A204.1 (cell line): Measurements from ENCODE around the gene MAOB.
"Not testable (repeated sequence)": the region's sequence is repeated elsewhere in the genome, so short reads cannot be mapped to it uniquely, and the experiment has no call there.

Source experiments
- FAIRE-seq: peaks from 2 replicates; lab custom pipeline; 2012; peaks lifted over from hg19 to GRCh38; lab: Jason Lieb, UNC

Gene MAOB

DNA sequence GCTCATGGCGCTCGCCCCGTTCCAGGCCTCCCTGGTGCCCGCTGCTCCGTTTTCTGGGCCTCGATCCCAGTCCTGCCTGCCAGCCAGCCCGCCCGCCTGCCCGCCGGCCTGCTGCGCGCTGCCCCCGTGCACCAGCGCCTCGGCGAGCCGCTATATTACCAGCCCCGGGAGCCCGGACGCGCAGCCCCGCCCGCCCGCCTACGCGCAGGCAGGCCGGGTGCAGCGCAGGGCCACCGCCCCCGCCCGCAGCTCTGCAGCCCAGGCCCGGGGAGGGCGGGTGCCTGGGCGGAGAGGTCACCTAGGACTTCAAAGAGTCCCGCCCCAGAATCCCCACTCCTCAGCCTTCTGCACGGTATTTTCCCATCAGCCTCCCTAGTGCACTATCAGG is at the start of gene MAOB:
Gene MAOB (minus strand): TSS at position 157 of the 388 bp plus-strand sequence. CDS start 151 bp downstream, at position 6.
- FAIRE-seq: no peak

DNA sequence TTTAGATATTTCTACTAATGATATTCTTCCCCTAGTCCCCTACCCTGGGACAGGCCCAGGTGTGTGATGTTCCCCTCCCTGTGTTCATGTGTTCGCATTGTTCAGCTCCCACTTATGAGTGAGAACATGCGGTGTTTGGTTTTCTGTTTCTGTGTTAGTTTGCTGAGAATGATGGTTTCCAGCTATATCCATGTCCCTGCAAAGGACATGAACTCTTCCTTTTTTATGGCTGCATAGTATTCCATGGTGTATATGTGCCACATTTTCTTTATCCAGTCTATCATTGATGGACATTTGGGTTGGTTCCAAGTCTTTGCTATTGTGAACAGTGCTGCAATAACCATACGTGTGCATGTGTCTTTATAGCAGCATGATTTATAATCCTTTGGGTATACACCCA is 39.8 kb upstream of the MAOB start:
- FAIRE-seq: not testable (repeated sequence)

DNA sequence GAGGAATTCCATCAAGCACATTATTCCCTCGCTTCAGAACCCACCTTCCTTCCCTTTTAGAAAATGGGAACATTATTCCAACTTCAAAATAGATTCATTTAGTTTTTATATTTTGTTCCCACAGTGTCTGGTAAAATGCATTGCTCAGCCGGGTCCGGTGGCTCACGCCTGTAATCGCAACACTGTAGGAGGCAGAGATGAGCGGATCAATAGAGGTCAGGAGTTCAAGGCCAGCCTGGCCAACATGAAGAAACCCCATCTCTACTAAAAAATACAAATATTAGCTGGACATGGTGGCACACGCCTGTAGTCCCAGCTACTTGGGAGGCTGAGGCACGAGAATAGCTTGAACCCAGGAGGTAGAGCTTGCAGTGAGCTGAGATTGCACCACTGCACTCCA is 28.5 kb upstream of the MAOB start:
- not testable (repeated sequence) for FAIRE-seq

DNA sequence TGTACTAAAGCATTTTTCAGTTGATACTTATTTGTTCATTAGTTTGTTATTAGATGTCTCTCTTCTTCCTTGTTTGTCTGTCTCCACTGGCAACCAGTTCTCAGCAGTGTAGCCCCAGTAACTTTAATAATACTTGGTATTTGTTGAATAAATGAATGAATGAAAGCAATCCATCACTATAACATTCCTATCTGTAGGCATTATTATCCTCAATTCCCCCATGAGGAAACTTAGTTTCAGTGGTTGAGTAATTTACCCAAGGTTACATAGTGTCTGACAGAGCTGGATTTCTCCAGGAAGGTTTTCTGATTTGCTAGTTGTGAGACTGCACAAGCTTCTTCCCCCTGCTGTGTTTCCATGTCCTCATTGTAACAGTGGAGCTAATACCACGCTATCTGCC is 27.8 kb upstream of the MAOB start:
- FAIRE-seq: no peak

DNA sequence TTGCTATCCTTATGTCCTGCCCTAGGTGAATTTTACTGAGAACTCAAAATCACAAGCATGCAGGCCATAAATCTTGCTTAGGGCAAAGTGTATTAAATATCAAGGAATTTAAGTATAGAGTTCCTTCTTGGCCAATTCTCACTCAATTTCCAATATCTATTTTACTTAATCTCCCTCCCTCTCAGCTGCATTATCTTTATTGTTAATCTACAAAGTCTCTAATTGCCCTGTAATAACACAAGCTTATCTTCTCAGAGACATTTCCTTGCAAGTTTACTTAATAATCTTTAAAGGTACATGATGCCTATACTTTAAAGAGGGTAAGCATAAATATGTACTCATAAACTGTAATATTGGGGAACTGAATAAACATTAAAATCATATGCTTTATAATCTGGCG is 26.9 kb upstream of the MAOB start:
- FAIRE-seq: no peak

DNA sequence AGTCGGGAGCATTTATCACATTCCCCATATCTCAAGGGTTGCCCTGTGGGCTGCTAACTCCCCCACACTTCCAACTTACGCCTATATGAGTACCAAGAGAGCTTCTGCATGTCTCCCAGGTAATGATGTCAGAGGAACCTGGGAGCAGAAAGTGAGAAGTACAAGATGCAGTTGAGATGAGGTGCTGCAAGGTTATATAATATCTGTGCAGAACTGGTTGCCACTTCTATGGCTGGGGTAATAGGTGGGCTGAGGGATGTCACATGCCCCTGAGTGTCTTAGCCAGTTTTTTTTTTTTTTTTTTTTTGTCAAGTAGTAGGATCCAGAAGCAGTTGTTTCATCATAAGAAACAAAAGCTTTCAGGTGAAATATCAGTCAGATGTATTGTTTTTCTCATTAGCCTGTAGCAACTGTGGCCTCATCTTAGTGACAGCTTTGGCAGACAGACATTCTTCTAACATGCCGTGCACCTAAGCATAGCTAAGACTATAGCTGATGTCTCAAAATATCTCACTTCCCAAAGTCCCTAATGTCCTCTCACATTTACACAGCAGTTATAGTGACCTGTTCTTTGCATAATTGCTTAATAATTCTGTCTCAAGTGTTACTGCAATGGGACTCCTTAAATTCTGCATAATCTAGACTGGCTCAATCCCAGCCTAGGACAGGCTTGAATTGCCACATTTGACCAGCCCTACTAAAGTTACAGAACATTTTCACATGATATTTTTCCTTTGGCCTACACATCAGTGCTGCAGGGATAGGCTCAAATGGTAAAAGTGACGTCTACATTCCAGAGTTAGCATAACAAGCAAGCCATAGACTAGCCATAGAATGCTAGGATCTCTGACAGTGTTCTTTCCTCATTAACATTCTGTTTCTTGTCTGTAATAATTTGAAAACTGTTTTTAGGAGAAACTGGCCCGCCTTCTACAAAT is 17.9 kb upstream of the MAOB start:
- FAIRE-seq: no peak

DNA sequence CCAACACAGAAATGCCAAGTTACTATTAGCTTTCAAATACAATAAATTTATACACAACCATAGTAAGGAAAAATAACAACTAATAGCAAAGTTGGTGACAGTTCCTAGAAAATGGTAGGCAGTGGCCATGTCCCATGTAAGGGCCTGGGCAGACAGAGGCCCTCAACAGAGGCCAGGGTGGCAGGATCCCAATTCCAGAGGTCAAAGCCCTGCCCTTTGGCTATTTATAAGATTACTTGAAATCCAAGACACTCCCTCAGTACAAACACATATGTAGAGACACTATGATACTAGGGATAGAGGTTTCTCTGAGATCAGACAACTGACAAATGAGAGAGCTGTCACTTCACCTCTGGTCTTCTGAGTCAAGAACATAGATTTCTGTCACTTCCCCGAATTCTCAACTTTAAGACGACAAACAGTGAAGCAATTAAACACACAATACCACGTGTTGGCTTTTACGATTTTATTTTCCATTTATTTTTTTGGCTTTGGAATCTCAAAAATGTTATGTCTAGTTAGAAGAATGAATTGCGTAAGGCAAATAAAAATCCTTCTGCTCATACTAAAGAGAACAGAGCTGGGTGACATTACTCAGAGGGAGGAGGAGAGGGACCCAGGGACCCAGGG is 16.3 kb upstream of the MAOB start:
- no peak for FAIRE-seq

DNA sequence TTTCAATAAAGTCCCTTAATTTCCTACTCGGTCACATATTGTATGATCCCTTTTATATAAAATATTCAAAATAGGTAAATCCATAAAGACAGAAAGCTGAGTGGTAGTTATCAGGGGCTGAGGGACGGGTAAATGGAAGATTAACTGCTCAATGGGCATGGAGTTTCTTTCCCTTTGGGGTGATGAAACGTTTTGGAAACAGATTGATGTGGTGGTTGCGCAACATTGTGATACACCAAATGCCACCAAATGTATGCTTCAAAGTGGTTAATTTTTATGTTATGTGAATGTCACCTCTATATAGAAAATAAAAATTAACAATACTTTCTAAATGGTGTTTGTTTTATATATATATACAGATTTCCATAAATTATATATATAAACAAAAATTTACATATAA is 15.0 kb upstream of the MAOB start:
- peak; percentile 23 for FAIRE-seq

DNA sequence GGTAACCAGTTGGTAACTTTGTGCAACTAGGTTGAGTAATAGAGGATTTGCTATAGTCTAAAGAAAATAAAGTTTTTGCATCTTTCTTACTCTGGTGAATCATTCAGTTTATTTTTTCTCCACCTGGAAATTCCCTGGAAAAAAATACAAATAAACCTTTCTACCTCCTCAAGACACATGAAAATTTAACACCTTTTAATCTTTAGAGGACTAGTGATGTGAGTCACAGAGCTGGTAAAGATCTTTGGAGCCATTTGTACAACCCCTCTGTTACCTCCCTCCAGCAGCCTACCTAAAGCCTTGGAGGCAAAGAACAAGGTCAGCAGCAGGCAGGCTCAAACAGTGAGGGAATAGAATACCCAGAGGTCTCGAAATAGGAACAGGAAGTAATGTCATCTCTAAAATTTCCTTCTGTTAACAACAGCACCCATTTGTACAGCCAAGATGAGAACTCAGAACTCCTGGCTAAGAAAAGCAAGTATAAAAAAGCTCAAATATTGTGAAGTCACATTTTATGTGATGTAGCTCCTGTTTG is 10.2 kb upstream of the MAOB start:
- FAIRE-seq: no peak

DNA sequence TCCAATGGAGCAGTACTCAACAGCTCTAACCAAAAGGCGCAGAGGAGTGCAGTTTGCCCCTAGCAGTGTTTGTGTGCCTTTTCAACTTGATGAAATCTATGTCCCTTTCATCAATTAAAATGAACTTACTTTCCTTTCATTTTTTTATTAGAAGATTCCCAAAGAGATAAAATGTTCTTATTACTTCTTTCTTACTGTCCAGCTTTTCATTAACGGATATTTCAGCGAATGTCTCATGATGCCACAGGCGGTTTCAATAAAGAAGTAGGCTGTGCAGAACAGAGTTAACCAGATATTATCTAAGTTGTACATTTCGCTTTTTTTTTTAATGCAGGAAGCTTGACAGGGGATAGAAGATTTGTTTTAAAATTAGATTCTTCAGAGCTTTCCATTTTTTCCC is 3.4 kb upstream of the MAOB start:
- FAIRE-seq: no peak

DNA sequence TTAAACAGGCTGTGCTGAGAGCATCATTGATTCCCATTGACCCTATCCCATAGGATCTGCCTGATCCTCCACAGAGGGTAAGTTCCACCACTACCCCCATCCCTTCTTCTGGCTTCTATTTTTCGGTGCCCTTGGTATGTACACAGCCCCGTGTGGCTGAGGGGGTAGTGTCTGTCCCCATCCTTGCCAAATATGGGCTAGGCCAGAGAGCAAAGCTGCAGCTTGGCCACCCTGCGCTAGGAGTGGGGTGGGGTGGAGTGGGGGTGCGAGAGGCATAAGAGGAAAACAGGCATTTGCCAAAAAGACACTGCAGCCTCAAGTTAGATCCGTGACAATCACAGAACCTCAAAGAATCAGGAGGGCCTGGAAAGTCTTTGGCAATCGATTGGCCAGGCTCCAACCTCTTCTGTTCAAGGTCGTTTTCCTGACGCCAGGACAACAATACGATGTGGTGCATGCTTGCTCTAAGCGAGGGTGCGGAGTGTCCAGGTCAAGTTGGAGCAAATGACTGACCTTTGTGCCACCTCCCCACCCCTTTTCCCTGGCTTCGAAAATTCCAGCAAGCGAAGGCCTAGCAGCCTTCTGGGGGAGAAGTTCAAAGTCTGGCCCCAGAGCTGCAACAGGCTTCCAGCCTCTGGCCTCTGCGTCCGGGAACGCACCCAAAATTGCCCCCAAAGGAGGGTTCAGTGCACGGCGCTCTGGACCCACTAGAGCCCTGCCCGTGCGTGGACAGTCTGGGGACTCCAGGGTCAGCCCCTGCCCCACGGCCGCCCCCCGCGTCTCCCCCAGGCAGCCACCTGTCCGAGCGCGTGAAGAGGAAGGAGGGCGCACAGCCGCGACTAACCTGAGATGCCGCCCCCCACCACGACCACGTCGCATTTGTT is 598 bp downstream of the MAOB start:
- FAIRE-seq: no peak

DNA sequence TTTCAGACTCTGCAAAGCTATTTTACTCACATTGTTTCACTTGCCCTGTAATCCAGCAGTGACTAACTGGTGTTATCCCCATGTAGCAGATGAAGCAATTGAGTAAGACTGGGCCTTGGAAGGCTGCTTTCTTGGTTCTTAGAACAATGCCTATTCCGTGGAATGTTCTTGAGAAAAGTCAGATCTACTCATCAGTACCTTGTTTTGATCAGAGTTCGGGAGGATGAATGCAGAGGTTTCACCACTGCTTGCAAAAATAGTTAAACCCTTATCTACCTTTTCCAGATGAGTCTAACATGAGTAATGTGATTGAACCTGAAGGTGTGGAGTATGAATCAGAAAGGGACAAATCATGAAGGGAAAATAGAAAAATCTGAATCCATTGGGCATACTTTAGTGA is 1.8 kb downstream of the MAOB start:
- no peak for FAIRE-seq

DNA sequence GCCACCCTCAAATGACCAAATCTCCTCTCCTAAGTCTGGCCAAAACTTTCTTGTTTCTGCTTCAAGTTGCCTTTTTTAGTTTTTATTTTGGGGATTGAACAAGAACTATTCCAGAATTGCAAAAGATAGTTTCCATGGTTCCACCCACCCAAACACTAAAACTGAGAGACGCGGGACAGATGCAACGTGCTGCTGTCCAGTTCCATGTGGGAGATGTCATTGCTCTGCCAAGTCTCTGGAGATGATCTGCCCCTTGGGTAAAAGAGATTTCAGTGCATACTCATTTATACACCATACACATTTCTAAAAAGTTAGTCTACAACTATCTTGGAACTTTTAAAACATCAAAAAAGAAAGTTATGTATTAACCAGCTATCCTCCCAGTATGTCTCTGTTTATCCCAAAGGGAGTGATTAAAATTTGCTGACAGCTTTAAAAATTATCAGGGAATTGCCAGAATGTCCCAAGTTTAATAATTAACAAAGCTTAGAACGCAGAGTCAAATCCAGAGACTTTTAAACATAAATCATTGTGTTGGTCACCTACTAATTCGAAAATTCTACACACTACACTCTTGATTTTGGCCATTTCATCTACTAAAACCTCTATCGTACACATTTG is 3.2 kb downstream of the MAOB start:
- FAIRE-seq: no peak

DNA sequence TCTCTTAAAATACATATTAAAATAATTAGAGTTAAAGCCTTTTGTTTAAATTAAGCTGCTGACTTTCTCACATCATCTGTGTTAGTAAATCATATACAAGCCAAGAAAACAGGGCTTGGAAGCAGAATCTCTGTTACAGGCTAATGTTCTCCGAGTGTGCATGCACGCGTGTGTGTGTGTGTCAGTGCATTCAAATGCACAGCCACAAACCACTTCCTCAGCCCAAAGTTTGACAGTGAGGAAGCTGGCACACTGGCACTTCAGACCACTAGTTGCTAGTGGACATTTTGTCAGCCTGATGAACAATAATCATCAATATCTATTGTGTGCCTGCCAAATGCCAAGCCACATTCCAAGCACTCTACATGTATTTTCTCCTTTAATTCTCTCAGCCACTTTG is 5.6 kb downstream of the MAOB start:
- no peak for FAIRE-seq

DNA sequence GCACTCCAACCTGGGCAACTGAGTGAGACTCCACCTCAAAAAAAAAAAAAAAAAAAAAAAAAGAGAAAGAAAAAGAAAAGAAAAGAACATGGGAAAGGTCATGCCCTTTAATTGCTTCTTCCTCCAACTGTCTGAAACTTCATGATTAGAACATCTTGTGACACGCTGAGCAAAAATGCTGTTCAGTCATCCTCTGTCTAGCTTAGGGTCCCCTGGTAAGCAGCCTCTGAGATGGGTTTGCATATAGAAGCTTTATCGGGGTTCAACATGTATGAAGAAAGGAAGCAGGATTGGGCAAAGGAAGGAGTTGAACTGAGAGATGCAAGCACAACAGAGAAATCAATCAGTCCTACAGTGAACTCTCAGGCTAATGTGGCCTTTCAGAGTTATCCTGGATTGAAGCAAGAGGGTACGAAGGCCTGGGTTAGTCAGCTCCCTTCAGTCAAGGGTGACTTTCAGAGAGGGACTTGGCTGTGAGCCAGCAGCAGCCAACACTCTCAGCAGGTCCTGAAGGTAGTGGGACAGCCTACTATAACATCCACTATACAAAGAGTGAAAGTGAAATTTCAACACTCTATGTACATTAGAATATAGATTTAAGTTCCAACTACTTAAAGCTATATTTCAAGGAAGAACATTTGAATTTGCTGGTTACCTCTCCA is 11.4 kb downstream of the MAOB start:
- no peak for FAIRE-seq

DNA sequence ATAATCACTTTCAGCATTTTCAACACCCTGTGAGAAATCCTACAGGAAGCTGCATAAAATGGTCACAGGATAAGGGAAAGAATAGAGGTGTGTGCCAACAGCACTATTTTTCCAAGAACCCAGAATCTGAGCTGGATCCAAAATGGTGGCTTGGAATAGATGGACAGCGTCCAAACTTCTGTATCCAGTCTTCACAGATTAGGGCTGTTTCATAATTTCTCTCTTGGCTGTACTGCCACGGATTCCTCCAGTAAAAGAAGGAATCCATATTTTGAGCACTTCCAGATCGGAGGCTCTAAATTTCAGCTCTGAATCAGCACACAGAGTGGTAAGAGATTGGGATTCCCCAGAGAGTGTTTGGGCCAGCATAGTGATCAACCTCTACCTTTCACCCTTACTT is 12.2 kb downstream of the MAOB start:
- FAIRE-seq: no peak

DNA sequence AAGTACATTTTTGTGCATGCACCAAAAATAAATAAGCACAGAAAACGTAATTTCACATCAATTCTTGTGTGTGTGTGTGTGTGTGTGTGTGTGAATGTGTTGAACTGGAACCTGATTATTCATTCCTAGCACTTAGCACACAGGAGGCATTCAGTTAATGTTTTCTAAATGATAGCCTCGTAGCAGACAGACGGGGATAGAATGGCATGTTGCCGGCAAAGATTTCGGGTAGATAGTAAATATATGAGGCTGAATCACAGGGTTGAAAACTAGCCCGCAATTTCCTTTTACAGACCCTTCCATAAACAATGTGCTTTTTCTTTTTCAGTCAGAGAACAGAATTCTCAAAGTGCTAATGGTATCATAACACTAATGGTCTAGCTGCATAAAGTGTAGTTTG is 13.5 kb downstream of the MAOB start:
- FAIRE-seq: no peak

DNA sequence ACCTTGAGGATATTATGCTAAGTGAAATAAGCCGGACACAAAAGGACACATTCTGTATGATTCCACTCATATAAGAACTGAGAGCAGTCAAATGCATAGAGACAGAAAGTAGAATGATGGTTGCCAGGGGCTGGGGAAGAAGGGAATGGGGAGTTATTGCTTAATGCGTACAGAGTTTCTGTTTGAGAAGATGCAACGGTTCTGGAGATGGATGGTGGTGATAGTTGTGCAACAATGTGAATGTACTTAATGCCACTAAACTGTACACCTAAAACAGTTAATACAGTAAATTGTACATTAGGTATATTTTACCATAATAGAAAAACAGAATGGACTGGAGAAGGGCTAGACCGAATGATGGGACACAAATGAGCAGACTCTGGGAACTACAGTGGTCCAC is 15.8 kb downstream of the MAOB start:
- FAIRE-seq: no peak

DNA sequence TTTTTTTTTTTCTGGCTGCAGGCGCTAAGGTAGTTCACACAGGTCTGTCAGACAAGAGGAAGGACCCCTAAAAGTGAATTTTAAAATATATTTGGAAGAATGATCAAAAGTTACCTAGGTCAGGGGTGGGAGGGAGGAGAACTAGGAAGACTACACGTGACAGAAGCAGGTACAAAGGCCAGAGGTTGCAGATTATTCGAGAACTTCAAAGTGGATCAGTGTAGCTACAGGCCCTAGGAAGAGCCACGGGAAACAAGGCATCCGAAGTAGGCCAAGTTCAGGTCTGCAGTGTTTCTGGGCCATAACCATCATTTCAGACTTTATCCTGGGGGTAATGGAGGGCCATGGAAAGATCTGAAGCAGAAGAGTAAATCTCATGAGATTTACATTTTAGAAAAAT is 16.5 kb downstream of the MAOB start:
- no peak for FAIRE-seq

DNA sequence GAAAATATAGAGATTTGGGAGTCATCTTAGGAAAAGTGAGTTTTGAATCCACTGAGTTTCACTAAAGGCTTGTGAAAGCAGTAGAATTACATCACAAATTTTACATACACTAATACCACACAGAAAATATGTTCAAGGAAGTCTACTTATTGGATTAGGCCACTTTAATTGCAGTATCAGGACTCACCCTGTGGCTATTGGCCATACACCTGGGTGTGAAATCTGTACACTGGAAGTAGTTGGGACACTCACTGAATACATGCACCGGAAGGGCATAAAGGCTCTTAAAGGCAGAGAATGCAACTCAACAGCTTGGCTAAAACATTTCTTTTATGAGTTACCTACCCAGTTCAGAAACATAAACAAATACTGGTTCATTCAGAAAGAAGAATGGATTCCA is 19.8 kb downstream of the MAOB start:
- no peak for FAIRE-seq

DNA sequence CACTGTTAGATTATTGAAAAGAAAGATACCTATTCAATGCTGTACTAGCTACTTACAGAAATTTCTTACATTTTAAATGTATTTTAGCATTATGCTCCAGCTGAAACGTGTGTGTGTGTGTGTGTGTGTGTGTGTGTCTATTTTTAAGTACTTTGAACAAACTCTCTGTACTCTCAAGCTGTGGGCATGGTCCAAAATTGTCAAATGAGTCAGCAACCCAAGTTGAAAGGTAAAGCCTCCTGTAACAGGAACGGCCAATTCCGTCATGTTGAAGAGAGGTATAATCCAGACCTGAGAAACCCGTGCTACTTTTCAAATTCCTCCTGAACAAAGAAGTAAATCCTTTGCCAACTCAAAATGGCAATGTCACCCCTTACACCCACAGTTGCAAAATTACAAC is 20.5 kb downstream of the MAOB start:
- FAIRE-seq: no peak
